ENCODE results near the gene N4BP2L2. TPM values are rescaled to one million over a fixed set of nuclear protein-coding genes. Genes with fewer than 3 reads are reported as not detected.
A peak's percentile ranks its signal among the peaks of the same experiment; 100 is the strongest.
"Not testable (repeated sequence)": the region's sequence is repeated elsewhere in the genome, so short reads cannot be mapped to it uniquely, and the experiment has no call there.

The N4BP2L2 gene
- total RNA-seq = 87.5 and 88.0 TPM in 2 replicates

- Mint-ChIP-seq H3K27me3 (peaks cover 8% of the 10 kb centered on the region), H3K27ac (peak within 1 kb of the TSS; percentile 99), H3K4me3 (peak within 1 kb of the TSS; percentile 98), H3K36me3 (ENCODE audit: low read depth) (peaks cover 36% of the 10 kb centered on the region), H3K4me1 (peaks cover 37% of the 10 kb centered on the region), H3K9me3 (peaks cover 10% of the 10 kb centered on the region)
- intact Hi-C loops (cut with micrococcal nuclease) = loop anchor here (1.0 to 10.0 kb wide), 8 partner anchors 48 to 1276 kb away; partner anchors contain the start of genes BRCA2, FRY, N4BP2L1 and PDS5B
- DNase-seq = peak; percentile 97
These were observed at the start of gene N4BP2L2 for GRCh38 chr13:32538621-32539246. Gene N4BP2L2 (minus strand): TSS chr13:32538795. CDS start chr13:32537027, 1,768 bp downstream.

GRCh38 chr13:32587811-32588170 is 49.2 kb upstream of the N4BP2L2 start:
- H3K4me3 Mint-ChIP-seq = peak overlapping the region; percentile 86
- intact Hi-C loops (cut with micrococcal nuclease) = loop anchor here (2.0 to 10.0 kb wide), 5 partner anchors 207 to 1135 kb away; partner anchors contain the start of genes BRCA2 and ZAR1L
- peaks cover 7% of the 10 kb centered on the region for H3K27me3 Mint-ChIP-seq
- H3K27ac Mint-ChIP-seq = peak overlapping the region; percentile 95
- peaks cover 7% of the 10 kb centered on the region for H3K36me3 Mint-ChIP-seq (ENCODE audit: low read depth)
- H3K4me1 Mint-ChIP-seq = peaks cover 45% of the 10 kb centered on the region
- no peak for DNase-seq
- no peaks in the 10 kb centered on the region for H3K9me3 Mint-ChIP-seq

GRCh38 chr13:32587011-32587810 is 48.6 kb upstream of the N4BP2L2 start:
- H3K4me3 Mint-ChIP-seq = peak overlapping the region; percentile 86
- H3K4me1 Mint-ChIP-seq = peaks cover 42% of the 10 kb centered on the region
- H3K27ac Mint-ChIP-seq = peak overlapping the region; percentile 95
- H3K36me3 Mint-ChIP-seq (ENCODE audit: low read depth) = peaks cover 7% of the 10 kb centered on the region
- intact Hi-C loops (cut with micrococcal nuclease) = loop anchor here (2.0 to 10.0 kb wide), 5 partner anchors 208 to 1135 kb away; partner anchors contain the start of genes BRCA2 and ZAR1L
- peak; percentile 87 for DNase-seq
- peaks cover 8% of the 10 kb centered on the region for H3K27me3 Mint-ChIP-seq
- no peaks in the 10 kb centered on the region for H3K9me3 Mint-ChIP-seq

GRCh38 chr13:32586080-32586900 is 47.7 kb upstream of the N4BP2L2 start, which contains the start of gene PDS5B:
Gene PDS5B (plus strand): TSS chr13:32586452. CDS start chr13:32648773, 62,321 bp downstream.
- H3K9me3 Mint-ChIP-seq = no peaks in the 10 kb centered on the region
- H3K27me3 Mint-ChIP-seq = peaks cover 9% of the 10 kb centered on the region
- peaks cover 36% of the 10 kb centered on the region for H3K4me1 Mint-ChIP-seq

DNA sequence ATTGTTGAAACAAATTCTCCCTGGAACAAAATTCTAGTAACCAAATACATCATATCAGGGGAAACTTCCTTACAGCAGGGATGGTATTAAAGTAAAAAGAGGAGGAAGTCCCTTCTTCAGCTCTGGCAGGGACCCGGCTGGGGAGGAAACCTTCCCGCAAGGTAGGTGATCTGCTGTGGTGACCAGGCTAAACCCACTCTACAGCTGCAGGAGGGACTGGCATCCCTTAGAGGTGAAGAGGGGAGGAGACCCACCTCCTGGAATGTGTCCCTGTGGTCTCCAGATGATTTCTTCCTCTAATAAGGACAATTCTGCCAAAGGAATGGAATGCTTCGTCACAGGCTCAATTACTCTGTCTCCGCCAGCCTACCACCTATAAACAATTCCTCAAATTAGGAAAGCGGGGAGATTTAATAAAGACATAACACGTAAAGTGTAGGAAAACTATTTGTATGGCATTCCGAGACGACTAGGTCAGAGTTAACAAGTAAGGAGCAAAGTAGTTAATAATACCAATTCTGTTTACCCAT is 47.0 kb upstream of the N4BP2L2 start:
- Mint-ChIP-seq H3K27me3 (peaks cover 9% of the 10 kb centered on the region), H3K9me3 (no peaks in the 10 kb centered on the region), H3K36me3 (ENCODE audit: low read depth) (peaks cover 7% of the 10 kb centered on the region), H3K4me1 (peaks cover 35% of the 10 kb centered on the region), H3K4me3 (peak overlapping the region; percentile 85), H3K27ac (peak overlapping the region; percentile 81)
- intact Hi-C loops (cut with micrococcal nuclease) = loop anchor here (1.0 to 10.0 kb wide), 13 partner anchors 47 to 1233 kb away; partner anchors contain the start of genes BRCA2, N4BP2L1, N4BP2L2 and RFC3
- peak; percentile 66 for DNase-seq

More at GRCh38 chr13:32586080-32586900, 47.7 kb upstream of the N4BP2L2 start, which contains the start of gene PDS5B:
- Mint-ChIP-seq H3K27ac (peak within 1 kb of the TSS; percentile 95), H3K4me3 (peak within 1 kb of the TSS; percentile 86), H3K36me3 (ENCODE audit: low read depth) (peaks cover 7% of the 10 kb centered on the region)
- DNase-seq = peak; percentile 98
- intact Hi-C loops (cut with micrococcal nuclease) = loop anchor here (1.0 to 10.0 kb wide), 13 partner anchors 48 to 1232 kb away; partner anchors contain the start of genes BRCA2, N4BP2L1, N4BP2L2 and RFC3

DNA sequence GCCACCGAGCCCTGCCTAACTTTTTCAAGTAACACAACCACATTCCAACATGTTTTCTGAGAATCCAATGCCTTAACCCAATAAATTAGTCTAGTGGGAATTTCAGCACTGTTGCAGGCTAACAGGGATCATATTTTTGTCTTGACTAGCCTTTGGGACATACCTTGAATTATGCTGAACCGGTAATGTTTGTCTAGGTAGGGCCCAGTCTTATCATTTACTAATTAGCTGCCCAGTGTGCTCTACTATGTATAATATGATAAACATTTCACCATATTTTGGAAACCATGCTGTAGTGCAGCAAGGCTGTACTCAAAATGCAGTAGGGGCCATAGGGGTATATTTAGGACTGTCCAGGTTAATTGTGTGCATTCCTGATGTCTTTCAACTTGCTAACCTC is 44.4 kb upstream of the N4BP2L2 start:
- Mint-ChIP-seq H3K4me3 (no peak overlapping the region), H3K9me3 (no peaks in the 10 kb centered on the region), H3K27ac (no peak overlapping the region), H3K36me3 (ENCODE audit: low read depth) (peaks cover 7% of the 10 kb centered on the region), H3K4me1 (peaks cover 14% of the 10 kb centered on the region), H3K27me3 (peaks cover 9% of the 10 kb centered on the region)
- no peak for DNase-seq
- intact Hi-C loops (cut with micrococcal nuclease) = loop anchor here (2.0 to 10.0 kb wide), 4 partner anchors 202 to 676 kb away; no protein-coding TSS in a partner anchor

DNA sequence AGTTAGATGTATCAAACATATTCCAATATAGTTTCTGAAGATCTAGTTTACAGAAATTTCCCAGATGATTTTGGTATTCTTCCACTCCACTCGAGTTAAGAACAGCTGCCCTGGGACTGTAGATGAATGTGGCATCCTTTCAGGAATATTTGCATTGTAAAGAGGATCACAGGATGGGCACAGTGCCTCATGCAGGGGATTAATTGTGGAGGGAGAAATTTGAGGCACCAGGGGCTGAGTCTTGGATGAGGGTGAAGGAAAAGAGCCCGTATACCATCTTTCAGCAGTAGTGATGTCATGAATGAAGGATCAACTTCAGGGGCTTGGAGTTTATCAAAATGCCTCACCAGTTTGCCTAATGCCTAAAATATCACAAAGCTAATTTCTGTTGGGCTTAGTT is 43.7 kb upstream of the N4BP2L2 start:
- Mint-ChIP-seq H3K4me3 (no peak overlapping the region), H3K27me3 (peaks cover 9% of the 10 kb centered on the region), H3K27ac (no peak overlapping the region), H3K9me3 (peaks cover 2% of the 10 kb centered on the region), H3K36me3 (ENCODE audit: low read depth) (peaks cover 4% of the 10 kb centered on the region), H3K4me1 (peaks cover 7% of the 10 kb centered on the region)
- intact Hi-C loops (cut with micrococcal nuclease) = loop anchor here (2.0 to 10.0 kb wide), 4 partner anchors 201 to 675 kb away; no protein-coding TSS in a partner anchor
- DNase-seq = no peak

GRCh38 chr13:32581177-32581786 is 42.7 kb upstream of the N4BP2L2 start:
- Mint-ChIP-seq H3K36me3 (ENCODE audit: low read depth) (peaks cover 6% of the 10 kb centered on the region), H3K27me3 (peaks cover 9% of the 10 kb centered on the region), H3K9me3 (peaks cover 8% of the 10 kb centered on the region), H3K27ac (no peak overlapping the region), H3K4me3 (no peak overlapping the region), H3K4me1 (peaks cover 7% of the 10 kb centered on the region)
- intact Hi-C loops (cut with micrococcal nuclease) = loop anchor here (1.0 to 10.0 kb wide), 4 partner anchors 114 to 674 kb away; no protein-coding TSS in a partner anchor
- no peak for DNase-seq

DNA sequence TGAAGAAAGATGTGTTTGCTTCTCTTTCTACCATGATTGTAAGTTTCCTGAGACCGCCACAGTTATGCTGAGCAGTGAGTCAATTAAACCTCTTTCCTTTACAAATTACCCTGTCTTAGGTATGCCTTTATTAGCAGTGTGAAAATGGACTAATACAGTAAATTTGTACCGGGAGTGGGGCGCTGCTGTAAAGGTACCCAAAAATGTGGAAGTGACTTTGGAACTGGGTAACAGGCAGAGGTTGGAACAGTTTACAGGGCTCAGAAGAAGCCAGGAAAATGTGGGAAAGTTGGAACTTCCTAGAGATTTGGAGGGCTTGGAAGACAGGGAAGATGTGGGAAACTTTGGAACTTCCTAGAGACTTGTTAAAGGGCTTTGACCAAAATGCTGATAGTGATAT is 38.4 kb upstream of the N4BP2L2 start:
- intact Hi-C loops (cut with micrococcal nuclease) = no loop called here
- H3K4me3 Mint-ChIP-seq = no peak overlapping the region
- H3K9me3 Mint-ChIP-seq = peaks cover 15% of the 10 kb centered on the region
- no peaks in the 10 kb centered on the region for H3K27me3 Mint-ChIP-seq
- no peak overlapping the region for H3K27ac Mint-ChIP-seq
- peaks cover 4% of the 10 kb centered on the region for H3K36me3 Mint-ChIP-seq (ENCODE audit: low read depth)
- no peak for DNase-seq
- no peaks in the 10 kb centered on the region for H3K4me1 Mint-ChIP-seq

GRCh38 chr13:32575687-32576086 is 37.1 kb upstream of the N4BP2L2 start:
- peaks cover 15% of the 10 kb centered on the region for H3K9me3 Mint-ChIP-seq
- H3K27me3 Mint-ChIP-seq; H3K4me1 Mint-ChIP-seq; H3K36me3 Mint-ChIP-seq (ENCODE audit: low read depth); intact Hi-C loops (cut with micrococcal nuclease); DNase-seq; H3K4me3 Mint-ChIP-seq; H3K27ac Mint-ChIP-seq: not testable (repeated sequence)

- DNase-seq; H3K36me3 Mint-ChIP-seq (ENCODE audit: low read depth); H3K4me1 Mint-ChIP-seq; H3K4me3 Mint-ChIP-seq; H3K27ac Mint-ChIP-seq; intact Hi-C loops (cut with micrococcal nuclease); H3K27me3 Mint-ChIP-seq: not testable (repeated sequence)
- H3K9me3 Mint-ChIP-seq = peaks cover 14% of the 10 kb centered on the region
These were observed 22.2 kb upstream of the N4BP2L2 start for GRCh38 chr13:32560842-32561241.

GRCh38 chr13:32555613-32556012 is 17.0 kb upstream of the N4BP2L2 start:
- H3K9me3 Mint-ChIP-seq = peaks cover 16% of the 10 kb centered on the region
- H3K4me3 Mint-ChIP-seq = no peak overlapping the region
- no peaks in the 10 kb centered on the region for H3K36me3 Mint-ChIP-seq (ENCODE audit: low read depth)
- H3K4me1 Mint-ChIP-seq = no peaks in the 10 kb centered on the region
- peaks cover 5% of the 10 kb centered on the region for H3K27me3 Mint-ChIP-seq
- no peak for DNase-seq
- intact Hi-C loops (cut with micrococcal nuclease) = no loop called here
- no peak overlapping the region for H3K27ac Mint-ChIP-seq
